Endothelial cell of umbilical vein (primary cell): ENCODE data around the gene PAPLN. TPM values are rescaled to one million over a fixed set of nuclear protein-coding genes. Genes with fewer than 3 reads are reported as not detected.

Experiments
- BruUV-seq: library from RNA; stranded (reverse); fragments of 400-500 nt; replicated peaks from 2 replicates; lab custom pipeline; 2021; lab: Mats Ljungman, UMichigan
- CTCF ChIA-PET: fragments of 300-600, 350-600 bp; sonication (Branson Sonifier 250); formaldehyde crosslinking; loops from one replicate; lab custom pipeline; 2021; ENCODE audit warnings: antibody characterized with exemption, inconsistent platforms; lab: Charles Lee
- POLR2A ChIA-PET: fragments of 300-600, 350-600 bp; sonication (Branson Sonifier 250); formaldehyde crosslinking; loops from one replicate; lab custom pipeline; 2021; ENCODE audit warnings: antibody characterized with exemption, inconsistent platforms; lab: Charles Lee
- DNase-seq: peaks from one replicate; pipeline ENCODE4 v3.0.0-alpha.2; 2011; ENCODE audit warnings: low read depth, low spot score
- FAIRE-seq: peaks from 2 replicates; lab custom pipeline; 2011; peaks lifted over from hg19 to GRCh38; lab: Jason Lieb, UNC
- H2AFZ ChIP-seq: 2 replicates; pipeline ENCODE4 v1.6.0; 2012; ENCODE audit warnings: low read depth, low read length, control low read depth, inconsistent platforms
- H3K27ac ChIP-seq: 2 replicates; pipeline ENCODE4 v1.5.1; 2011; ENCODE audit warnings: low read depth, mild to moderate bottlenecking, control low read depth, low read length, moderate library complexity; ENCODE audit not compliant: insufficient read depth
- H3K27me3 ChIP-seq, 2 experiments: 2 replicates each; pipeline versions ENCODE4 v1.6.0 to v1.6.1; 2011; ENCODE audit warnings: low read length in 2 of 2, mixed read lengths in 1 of 2; ENCODE audit not compliant: control insufficient read depth in 2 of 2, insufficient read depth in 2 of 2
- H3K36me3 ChIP-seq, 2 experiments: 2 replicates in 1 of 2; 3 replicates in 1 of 2; pipeline ENCODE4 v1.5.1; 2011; ENCODE audit warnings: low read length in 2 of 2, mild to moderate bottlenecking in 1 of 2, moderate library complexity in 1 of 2; ENCODE audit not compliant: control insufficient read depth in 2 of 2, insufficient read depth in 2 of 2; ENCODE audit errors: extremely low read depth in 1 of 2
- H3K4me1 ChIP-seq: 3 replicates; pipeline ENCODE4 v1.5.1; 2011; ENCODE audit warnings: mild to moderate bottlenecking, low read length; ENCODE audit not compliant: control insufficient read depth, insufficient read depth; ENCODE audit errors: extremely low read depth
- H3K4me2 ChIP-seq: 2 replicates; pipeline ENCODE4 v1.6.1; 2011; ENCODE audit warnings: low read length, control low read depth, mixed read lengths; ENCODE audit not compliant: insufficient read depth
- H3K4me3 ChIP-seq, 3 experiments: fragments of 200-600 bp in 1 of 3; sonication (generic), shearing (Covaris generic) in 1 of 3; replicated peaks in 1 of 3; 2 replicates each; pipeline ENCODE4 v1.5.1; 2011 to 2016; ENCODE audit warnings: control low read depth in 3 of 3, low read length in 3 of 3, mild to moderate bottlenecking in 2 of 3, inconsistent platforms in 1 of 3, low read depth in 1 of 3, moderate library complexity in 1 of 3; ENCODE audit not compliant: insufficient read depth in 1 of 3
- H3K79me2 ChIP-seq: 2 replicates; pipeline ENCODE4 v1.6.0; 2012; ENCODE audit warnings: low read length, inconsistent platforms; ENCODE audit not compliant: control insufficient read depth, insufficient read depth
- H3K9ac ChIP-seq: replicated peaks from 2 replicates; pipeline ENCODE3; 2011; ENCODE audit warnings: low read length, control low read depth; ENCODE audit not compliant: insufficient read depth; ENCODE audit errors: extremely low read depth
- H3K9me1 ChIP-seq: replicated peaks from 3 replicates; pipeline ENCODE4 v1.6.0; 2011; ENCODE audit warnings: mild to moderate bottlenecking, low read length; ENCODE audit not compliant: control insufficient read depth, insufficient read depth; ENCODE audit errors: extremely low read depth
- H3K9me3 ChIP-seq: replicated peaks from 2 replicates; pipeline ENCODE4 v1.5.1; 2012; ENCODE audit warnings: low read length, inconsistent platforms; ENCODE audit not compliant: control insufficient read depth, insufficient read depth
- H4K20me1 ChIP-seq: replicated peaks from 2 replicates; pipeline ENCODE3; 2011; ENCODE audit warnings: mild to moderate bottlenecking, low read length; ENCODE audit not compliant: control insufficient read depth, insufficient read depth; ENCODE audit errors: extremely low read depth
- CTCF ChIP-seq, 2 donors: IDR thresholded peaks; 1 replicate in 1 of 2; 2 replicates in 1 of 2; pipeline ENCODE4 v1.5.1; 2011; ENCODE audit warnings: low read length in 2 of 2, mild to moderate bottlenecking in 2 of 2, moderate library complexity in 2 of 2, control low read depth in 1 of 2, inconsistent platforms in 1 of 2, low read depth in 1 of 2; ENCODE audit not compliant: insufficient read depth in 1 of 2; ENCODE audit errors: extremely low read depth in 1 of 2
- EZH2 ChIP-seq: IDR thresholded peaks from 2 replicates; pipeline ENCODE4 v1.6.1; 2012; ENCODE audit warnings: borderline replicate concordance, low read depth, mild to moderate bottlenecking, moderate library complexity, low read length, inconsistent platforms; ENCODE audit not compliant: severe bottlenecking
- FOS ChIP-seq: IDR thresholded peaks from 2 replicates; pipeline ENCODE4 v1.6.1; 2011; ENCODE audit warnings: mild to moderate bottlenecking, low read length, moderate library complexity, borderline replicate concordance; ENCODE audit not compliant: insufficient read depth
- JUN ChIP-seq: IDR thresholded peaks from 2 replicates; pipeline ENCODE4 v1.6.1; 2011; ENCODE audit warnings: borderline replicate concordance, low read depth; ENCODE audit not compliant: insufficient read length, insufficient read depth
- MAX ChIP-seq: IDR thresholded peaks from 2 replicates; pipeline ENCODE4 v1.6.1; 2011; ENCODE audit not compliant: insufficient read depth, insufficient read length
- POLR2A ChIP-seq: IDR thresholded peaks from 2 replicates; pipeline ENCODE4 v1.6.1; 2012; ENCODE audit warnings: low read depth, mild to moderate bottlenecking, control low read depth, low read length
- POLR2AphosphoS5 ChIP-seq: IDR thresholded peaks from 2 replicates; pipeline ENCODE4 v1.6.1; 2012; ENCODE audit warnings: low read depth, mild to moderate bottlenecking, control low read depth, low read length, moderate library complexity; ENCODE audit not compliant: insufficient read depth
- dilution Hi-C: fragments of 300-500 bp; cut with MboI; formaldehyde crosslinking; loops from one replicate; pipeline ENCODE4 v1.15.0; 2019; ENCODE audit warnings: low sequenced_read_pairs; ENCODE audit not compliant: extremely low pct_ligation_motif_present
- intact Hi-C: fragments of 100-400 bp; cut with micrococcal nuclease; formaldehyde crosslinking; loops from one replicate; pipeline ENCODE4 v1.10.0; 2022
- polyA plus RNA-seq, 4 experiments: library from polyadenylated mRNA; depleted of rRNA in 3 of 4; stranded (reverse) in 3 of 4; unstranded in 1 of 4; fragments of >200 nt; gene quantifications; 2 replicates each; pipeline versions ENCODE4 v1.2.1 to v1.2.3, GENCODE V29; 2011 to 2012; ENCODE audit warnings: missing spikeins in 1 of 4
- total RNA-seq: library from RNA; stranded (reverse); gene quantifications from 2 replicates; pipeline ENCODE4 v1.2.3, GENCODE V29; 2021

The PAPLN gene
- total and polyA plus RNA-seq, 2 donors (not counting 3 experiments of a cell fraction or from before 2014, with no cell fraction given): 5.5 to 6.4 TPM

- Histone ChIP-seq H4K20me1 (no peaks in the 10 kb centered on the region), H3K9me3 (no peaks in the 10 kb centered on the region), H3K27ac (no peak overlapping the region), H3K79me2 (no peaks in the 10 kb centered on the region), H3K27me3 (no peaks in the 10 kb centered on the region), H3K4me1 (peaks cover 11% of the 10 kb centered on the region), H2AFZ (no peak overlapping the region), H3K36me3 (no peaks in the 10 kb centered on the region), H3K9ac (no peak overlapping the region), H3K4me3 (no peak overlapping the region), H3K9me1 (no peaks in the 10 kb centered on the region), H3K4me2 (no peak overlapping the region)
- no peak for DNase-seq
- TF ChIP-seq MAX (no peak), JUN (no peak), EZH2 (no peak), CTCF (IDR thresholded peaks at IDR 0.05; ENCODE audit: extremely low read depth in 1 of 2, insufficient read depth in 1 of 2, low read depth in 1 of 2, low read length in 2 of 2) (no peak), FOS (no peak), POLR2AphosphoS5 (no peak), POLR2A (no peak)
- intact Hi-C loops (no loop called here), dilution Hi-C loops (no loop called here)
- ChIA-PET CTCF (interaction anchor here (0.6 to 0.7 kb wide), 2 partner anchors 11 to 14 kb away, joined by 3 to 4 read pairs; no protein-coding TSS in a partner anchor), POLR2A (no interaction called here)
- BruUV-seq: no TSS peak
- FAIRE-seq: no peak
Measured at GRCh38 chr14:73249108-73249507, 11.8 kb downstream of the PAPLN start.
